HepG2 (cell line): ENCODE results near the gene ATAD3C. TPM values are rescaled to one million over a fixed set of nuclear protein-coding genes. Genes with fewer than 3 reads are reported as not detected.

Source experiments
- GPN1 ChIP-seq: sonication (generic); formaldehyde crosslinking; IDR thresholded peaks from 2 replicates; pipeline ENCODE4 v1.5.1; 2020; ENCODE audit warnings: missing genetic modification reagents, borderline replicate concordance
- MYC ChIP-seq: sonication (generic); formaldehyde crosslinking; IDR thresholded peaks from 2 replicates; pipeline ENCODE4 v1.9.0; 2021; ENCODE audit warnings: missing genetic modification reagents, borderline replicate concordance
- PLRG1 ChIP-seq: fragments of 450-650 bp; conservative IDR thresholded peaks from 2 replicates; pipeline ENCODE4 v1.6.1; 2016
- SMYD3 ChIP-seq: sonication (generic); formaldehyde crosslinking; IDR thresholded peaks from 2 replicates; pipeline ENCODE4 v1.8.1; 2023; ENCODE audit warnings: mild to moderate bottlenecking, missing genetic modification reagents
- ZBTB1 ChIP-seq: sonication (generic); formaldehyde crosslinking; IDR thresholded peaks from 2 replicates; pipeline ENCODE4 v1.4.0; 2020; ENCODE audit warnings: missing genetic modification reagents, borderline replicate concordance
- ZFP90 ChIP-seq: sonication (generic); formaldehyde crosslinking; IDR thresholded peaks from 2 replicates; pipeline ENCODE4 v1.8.0; 2022; ENCODE audit warnings: missing genetic modification reagents, mild to moderate bottlenecking, inconsistent platforms, borderline replicate concordance
- ZNF235 ChIP-seq: sonication (generic); formaldehyde crosslinking; IDR thresholded peaks from 2 replicates; pipeline ENCODE4 v1.8.1; 2023; ENCODE audit warnings: mild to moderate bottlenecking, missing genetic modification reagents, borderline replicate concordance
- ZNF746 ChIP-seq: sonication (generic); formaldehyde crosslinking; IDR thresholded peaks from 2 replicates; pipeline ENCODE4 v1.8.0; 2022; ENCODE audit warnings: mild to moderate bottlenecking, missing genetic modification reagents
- ZSCAN9 ChIP-seq: IDR thresholded peaks from 2 replicates; pipeline ENCODE4 v1.6.1; 2016; ENCODE audit warnings: borderline replicate concordance
- polyA plus RNA-seq, 8 experiments: library from polyadenylated mRNA; depleted of rRNA in 3 of 8; stranded (reverse) in 7 of 8; unstranded in 1 of 8; fragments of >200 nt; fragmentation: Illumina TruSeq in 4 of 8; extraction: Trizol in 4 of 8; gene quantifications; 2 replicates each; pipeline versions ENCODE4 v1.2.1 to v1.2.3, GENCODE V29; 2011 to 2016; ENCODE audit warnings: low read depth in 4 of 8, missing spikeins in 1 of 8, mixed read lengths in 1 of 8; ENCODE audit not compliant: insufficient read depth in 1 of 8
- total RNA-seq, 5 experiments: library from RNA; depleted of rRNA; stranded (reverse); fragments of >200 nt; fragmentation: Illumina TruSeq; extraction: Trizol; gene quantifications; 2 replicates each; pipeline ENCODE4 v1.2.3, GENCODE V29; 2016; ENCODE audit warnings: low read depth in 1 of 5
- TF ChIP-seq, protein P1 (sequence below): sonication (generic); formaldehyde crosslinking; IDR thresholded peaks from 2 replicates; pipeline ENCODE4 v1.5.0; 2020; ENCODE audit warnings: mild to moderate bottlenecking, missing genetic modification reagents
- TF ChIP-seq, protein P2 (sequence below): sonication (generic); formaldehyde crosslinking; IDR thresholded peaks from 2 replicates; pipeline ENCODE4 v1.4.0; 2020; ENCODE audit warnings: mild to moderate bottlenecking, missing genetic modification reagents
- TF ChIP-seq, protein P3 (sequence below): sonication (generic); formaldehyde crosslinking; IDR thresholded peaks from 2 replicates; pipeline ENCODE4 v1.5.0; 2020; ENCODE audit warnings: missing genetic modification reagents
- TF ChIP-seq, protein P4 (sequence below): sonication (generic); formaldehyde crosslinking; IDR thresholded peaks from 2 replicates; pipeline ENCODE4 v1.8.0; 2022; ENCODE audit warnings: mild to moderate bottlenecking, missing genetic modification reagents
- TF ChIP-seq, protein P5 (sequence below): sonication (generic); formaldehyde crosslinking; IDR thresholded peaks from 2 replicates; pipeline ENCODE4 v1.5.0; 2020; ENCODE audit warnings: missing genetic modification reagents
- TF ChIP-seq, protein P6 (sequence below): sonication (generic); formaldehyde crosslinking; IDR thresholded peaks from 2 replicates; pipeline ENCODE4 v1.5.0; 2020; ENCODE audit warnings: missing genetic modification reagents
- TF ChIP-seq, protein P7 (sequence below): IDR thresholded peaks from 2 replicates; pipeline ENCODE4 v1.6.1; 2016; ENCODE audit warnings: low read depth, control low read depth
- TF ChIP-seq, protein P8 (sequence below): sonication (generic); formaldehyde crosslinking; conservative IDR thresholded peaks from 2 replicates; pipeline ENCODE4 v1.4.0; 2020; ENCODE audit warnings: missing genetic modification reagents

The ATAD3C gene
- total and polyA plus RNA-seq, 2 of the 13 experiments (the other 11 are each of a cell fraction or from before 2014, with no cell fraction given): 2.4 to 3.2 TPM

DNA sequence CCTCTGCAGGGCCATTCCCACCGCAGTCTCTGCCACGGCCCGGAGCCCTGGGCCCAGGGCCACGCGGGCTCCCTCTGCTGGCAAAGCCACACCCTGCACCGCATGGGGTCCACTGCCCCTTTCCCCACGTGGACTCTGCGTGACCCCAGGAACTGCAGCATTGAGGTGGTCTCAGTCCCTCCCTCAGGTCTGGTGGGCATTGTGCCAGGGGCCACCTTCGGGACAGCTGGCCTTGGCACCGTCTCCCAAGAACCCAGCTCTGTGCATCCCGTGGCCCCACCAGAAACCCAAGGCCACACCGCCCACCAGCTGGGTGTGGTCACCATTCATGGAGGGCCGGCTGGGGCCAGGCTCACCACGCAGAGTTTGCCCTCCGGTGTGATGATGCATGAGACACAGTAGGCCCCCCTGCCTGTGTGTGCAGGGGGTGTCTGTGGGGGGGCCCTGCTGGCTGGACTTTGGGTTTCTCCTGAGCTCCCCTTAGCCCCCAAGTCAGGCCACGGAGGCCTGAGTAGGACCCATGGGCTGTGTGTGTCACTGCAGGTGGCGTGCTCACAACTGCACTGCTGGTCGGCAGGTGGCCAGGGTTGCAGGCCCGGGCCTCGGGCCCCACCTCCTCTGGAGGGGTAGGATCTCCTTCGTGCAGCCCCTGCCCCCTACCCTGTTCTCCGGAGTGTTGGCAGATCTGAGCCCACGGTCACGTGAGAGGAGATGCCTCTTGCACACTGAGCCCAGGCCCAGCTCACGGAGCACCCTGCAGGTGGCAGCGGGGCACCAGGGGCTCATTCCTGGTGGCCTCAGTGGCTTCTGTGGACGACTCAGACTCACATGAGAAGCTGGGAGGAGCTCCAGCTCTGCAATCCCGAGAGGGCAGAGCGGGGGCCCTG lies 8.2 kb upstream of the ATAD3C start (continued):
- TF ChIP-seq, protein P1, sequence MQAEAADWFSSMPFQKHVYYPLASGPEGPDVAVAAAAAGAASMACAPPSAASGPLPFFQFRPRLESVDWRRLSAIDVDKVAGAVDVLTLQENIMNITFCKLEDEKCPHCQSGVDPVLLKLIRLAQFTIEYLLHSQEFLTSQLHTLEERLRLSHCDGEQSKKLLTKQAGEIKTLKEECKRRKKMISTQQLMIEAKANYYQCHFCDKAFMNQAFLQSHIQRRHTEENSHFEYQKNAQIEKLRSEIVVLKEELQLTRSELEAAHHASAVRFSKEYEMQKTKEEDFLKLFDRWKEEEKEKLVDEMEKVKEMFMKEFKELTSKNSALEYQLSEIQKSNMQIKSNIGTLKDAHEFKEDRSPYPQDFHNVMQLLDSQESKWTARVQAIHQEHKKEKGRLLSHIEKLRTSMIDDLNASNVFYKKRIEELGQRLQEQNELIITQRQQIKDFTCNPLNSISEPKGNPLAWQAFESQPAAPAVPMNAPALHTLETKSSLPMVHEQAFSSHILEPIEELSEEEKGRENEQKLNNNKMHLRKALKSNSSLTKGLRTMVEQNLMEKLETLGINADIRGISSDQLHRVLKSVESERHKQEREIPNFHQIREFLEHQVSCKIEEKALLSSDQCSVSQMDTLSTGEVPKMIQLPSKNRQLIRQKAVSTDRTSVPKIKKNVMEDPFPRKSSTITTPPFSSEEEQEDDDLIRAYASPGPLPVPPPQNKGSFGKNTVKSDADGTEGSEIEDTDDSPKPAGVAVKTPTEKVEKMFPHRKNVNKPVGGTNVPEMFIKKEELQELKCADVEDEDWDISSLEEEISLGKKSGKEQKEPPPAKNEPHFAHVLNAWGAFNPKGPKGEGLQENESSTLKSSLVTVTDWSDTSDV (CRISPR knock-in tag): no peak
- TF ChIP-seq, protein P2, sequence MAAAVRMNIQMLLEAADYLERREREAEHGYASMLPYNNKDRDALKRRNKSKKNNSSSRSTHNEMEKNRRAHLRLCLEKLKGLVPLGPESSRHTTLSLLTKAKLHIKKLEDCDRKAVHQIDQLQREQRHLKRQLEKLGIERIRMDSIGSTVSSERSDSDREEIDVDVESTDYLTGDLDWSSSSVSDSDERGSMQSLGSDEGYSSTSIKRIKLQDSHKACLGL (CRISPR knock-in tag): peak; percentile 86; the same call in 1 of the 2 replicates
- TF ChIP-seq, protein P3, sequence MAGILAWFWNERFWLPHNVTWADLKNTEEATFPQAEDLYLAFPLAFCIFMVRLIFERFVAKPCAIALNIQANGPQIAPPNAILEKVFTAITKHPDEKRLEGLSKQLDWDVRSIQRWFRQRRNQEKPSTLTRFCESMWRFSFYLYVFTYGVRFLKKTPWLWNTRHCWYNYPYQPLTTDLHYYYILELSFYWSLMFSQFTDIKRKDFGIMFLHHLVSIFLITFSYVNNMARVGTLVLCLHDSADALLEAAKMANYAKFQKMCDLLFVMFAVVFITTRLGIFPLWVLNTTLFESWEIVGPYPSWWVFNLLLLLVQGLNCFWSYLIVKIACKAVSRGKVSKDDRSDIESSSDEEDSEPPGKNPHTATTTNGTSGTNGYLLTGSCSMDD (CRISPR knock-in tag): no peak
- TF ChIP-seq ZSCAN9 (CRISPR knock-in tag): no peak
- TF ChIP-seq, protein P4, sequence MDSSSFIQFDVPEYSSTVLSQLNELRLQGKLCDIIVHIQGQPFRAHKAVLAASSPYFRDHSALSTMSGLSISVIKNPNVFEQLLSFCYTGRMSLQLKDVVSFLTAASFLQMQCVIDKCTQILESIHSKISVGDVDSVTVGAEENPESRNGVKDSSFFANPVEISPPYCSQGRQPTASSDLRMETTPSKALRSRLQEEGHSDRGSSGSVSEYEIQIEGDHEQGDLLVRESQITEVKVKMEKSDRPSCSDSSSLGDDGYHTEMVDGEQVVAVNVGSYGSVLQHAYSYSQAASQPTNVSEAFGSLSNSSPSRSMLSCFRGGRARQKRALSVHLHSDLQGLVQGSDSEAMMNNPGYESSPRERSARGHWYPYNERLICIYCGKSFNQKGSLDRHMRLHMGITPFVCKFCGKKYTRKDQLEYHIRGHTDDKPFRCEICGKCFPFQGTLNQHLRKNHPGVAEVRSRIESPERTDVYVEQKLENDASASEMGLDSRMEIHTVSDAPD (CRISPR knock-in tag): no peak
- no peak for TF ChIP-seq ZFP90 (CRISPR knock-in tag)
- TF ChIP-seq ZNF235 (CRISPR knock-in tag): no peak
- TF ChIP-seq, protein P5, sequence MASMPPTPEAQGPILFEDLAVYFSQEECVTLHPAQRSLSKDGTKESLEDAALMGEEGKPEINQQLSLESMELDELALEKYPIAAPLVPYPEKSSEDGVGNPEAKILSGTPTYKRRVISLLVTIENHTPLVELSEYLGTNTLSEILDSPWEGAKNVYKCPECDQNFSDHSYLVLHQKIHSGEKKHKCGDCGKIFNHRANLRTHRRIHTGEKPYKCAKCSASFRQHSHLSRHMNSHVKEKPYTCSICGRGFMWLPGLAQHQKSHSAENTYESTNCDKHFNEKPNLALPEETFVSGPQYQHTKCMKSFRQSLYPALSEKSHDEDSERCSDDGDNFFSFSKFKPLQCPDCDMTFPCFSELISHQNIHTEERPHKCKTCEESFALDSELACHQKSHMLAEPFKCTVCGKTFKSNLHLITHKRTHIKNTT (CRISPR knock-in tag): no peak
- TF ChIP-seq, protein P6, sequence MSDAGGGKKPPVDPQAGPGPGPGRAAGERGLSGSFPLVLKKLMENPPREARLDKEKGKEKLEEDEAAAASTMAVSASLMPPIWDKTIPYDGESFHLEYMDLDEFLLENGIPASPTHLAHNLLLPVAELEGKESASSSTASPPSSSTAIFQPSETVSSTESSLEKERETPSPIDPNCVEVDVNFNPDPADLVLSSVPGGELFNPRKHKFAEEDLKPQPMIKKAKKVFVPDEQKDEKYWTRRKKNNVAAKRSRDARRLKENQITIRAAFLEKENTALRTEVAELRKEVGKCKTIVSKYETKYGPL (CRISPR knock-in tag): no peak
- no peak for TF ChIP-seq GPN1
- TF ChIP-seq ZBTB1 (CRISPR knock-in tag): no peak
- TF ChIP-seq PLRG1: no peak
- no peak for TF ChIP-seq ZNF746 (CRISPR knock-in tag)
- peak; percentile 95 for TF ChIP-seq MYC
- no peak for TF ChIP-seq SMYD3
- TF ChIP-seq, protein P7, sequence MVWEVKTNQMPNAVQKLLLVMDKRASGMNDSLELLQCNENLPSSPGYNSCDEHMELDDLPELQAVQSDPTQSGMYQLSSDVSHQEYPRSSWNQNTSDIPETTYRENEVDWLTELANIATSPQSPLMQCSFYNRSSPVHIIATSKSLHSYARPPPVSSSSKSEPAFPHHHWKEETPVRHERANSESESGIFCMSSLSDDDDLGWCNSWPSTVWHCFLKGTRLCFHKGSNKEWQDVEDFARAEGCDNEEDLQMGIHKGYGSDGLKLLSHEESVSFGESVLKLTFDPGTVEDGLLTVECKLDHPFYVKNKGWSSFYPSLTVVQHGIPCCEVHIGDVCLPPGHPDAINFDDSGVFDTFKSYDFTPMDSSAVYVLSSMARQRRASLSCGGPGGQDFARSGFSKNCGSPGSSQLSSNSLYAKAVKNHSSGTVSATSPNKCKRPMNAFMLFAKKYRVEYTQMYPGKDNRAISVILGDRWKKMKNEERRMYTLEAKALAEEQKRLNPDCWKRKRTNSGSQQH: no peak; the same call in 1 of the 2 replicates
- TF ChIP-seq, protein P8, sequence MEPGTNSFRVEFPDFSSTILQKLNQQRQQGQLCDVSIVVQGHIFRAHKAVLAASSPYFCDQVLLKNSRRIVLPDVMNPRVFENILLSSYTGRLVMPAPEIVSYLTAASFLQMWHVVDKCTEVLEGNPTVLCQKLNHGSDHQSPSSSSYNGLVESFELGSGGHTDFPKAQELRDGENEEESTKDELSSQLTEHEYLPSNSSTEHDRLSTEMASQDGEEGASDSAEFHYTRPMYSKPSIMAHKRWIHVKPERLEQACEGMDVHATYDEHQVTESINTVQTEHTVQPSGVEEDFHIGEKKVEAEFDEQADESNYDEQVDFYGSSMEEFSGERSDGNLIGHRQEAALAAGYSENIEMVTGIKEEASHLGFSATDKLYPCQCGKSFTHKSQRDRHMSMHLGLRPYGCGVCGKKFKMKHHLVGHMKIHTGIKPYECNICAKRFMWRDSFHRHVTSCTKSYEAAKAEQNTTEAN (CRISPR knock-in tag): no peak
